ENCODE results near the gene CAMK2A. TPM values are rescaled to one million over a fixed set of nuclear protein-coding genes. Genes with fewer than 3 reads are reported as not detected.

CAMK2A gene
- total RNA-seq, 1 experiment from 2014 or later = 0.33 TPM

DNA sequence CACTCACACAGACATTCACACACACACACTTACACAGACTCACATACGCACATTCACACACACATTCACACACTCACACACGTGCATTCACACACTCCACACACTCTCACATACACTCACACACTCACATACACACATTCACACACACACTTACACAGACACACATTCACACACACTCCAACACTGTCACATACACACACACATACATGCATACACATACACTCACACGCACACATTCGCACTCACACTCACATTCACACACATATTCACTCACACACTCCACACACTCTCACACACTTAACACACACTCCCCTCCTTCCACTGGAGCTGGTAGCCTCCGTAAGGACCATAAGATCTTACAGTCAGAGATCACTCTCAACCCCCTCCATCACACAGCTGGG lies 26.2 kb downstream of the CAMK2A start:
- Histone ChIP-seq H3K27me3 (ENCODE audit: insufficient read depth, low read length) (no peaks in the 10 kb centered on the region), H3K4me1 (ENCODE audit: insufficient read depth, low read length) (no peaks in the 10 kb centered on the region), H3K23me2 (ENCODE audit: insufficient read length, low read depth, low read length, poor library complexity, severe bottlenecking) (no peaks in the 10 kb centered on the region), H4K91ac (ENCODE audit: insufficient read length, low read depth, low read length) (no peak overlapping the region), H2BK120ac (ENCODE audit: low read depth, low read length, poor library complexity, severe bottlenecking) (no peak overlapping the region), H4K8ac (replicated peaks; ENCODE audit: insufficient read length, low read depth, low read length) (no peak overlapping the region), H3T11ph (ENCODE audit: low read length) (no peak overlapping the region), H2BK12ac (ENCODE audit: insufficient read length, low read depth, low read length) (no peak overlapping the region), H3K18ac (ENCODE audit: insufficient read length, low read depth, low read length) (no peak overlapping the region), H3K79me1 (ENCODE audit: insufficient read depth, low read depth, low read length, poor library complexity, severe bottlenecking) (no peaks in the 10 kb centered on the region), H3K4me2 (ENCODE audit: insufficient read depth, insufficient read length, low read length) (no peak overlapping the region), H4K20me1 (ENCODE audit: control insufficient read depth, insufficient read depth, insufficient read length) (no peaks in the 10 kb centered on the region), H2BK15ac (ENCODE audit: low read depth, low read length) (no peak overlapping the region), H3K79me2 (ENCODE audit: insufficient read depth, low read length) (no peaks in the 10 kb centered on the region), H4K5ac (ENCODE audit: insufficient read length, low read depth, low read length) (no peak overlapping the region), H3K23ac (ENCODE audit: insufficient read length, low read depth, low read length) (no peak overlapping the region), H3K14ac (ENCODE audit: insufficient read depth, low read length) (no peak overlapping the region), H3K9me3 (ENCODE audit: control insufficient read depth, low read depth, low read length) (no peaks in the 10 kb centered on the region), H2BK5ac (ENCODE audit: insufficient read length, low read length) (no peak overlapping the region), H2AK5ac (ENCODE audit: insufficient read length, low read length) (no peak overlapping the region), H3K9ac (ENCODE audit: extremely low read depth, insufficient read length, low read length) (no peak overlapping the region), H3K56ac (ENCODE audit: insufficient read length, low read depth, low read length) (no peak overlapping the region), H2AFZ (ENCODE audit: low read length) (no peak overlapping the region), H3K27ac (ENCODE audit: insufficient read length, low read depth, low read length) (no peak overlapping the region), H3K4ac (ENCODE audit: low read depth, low read length) (no peak overlapping the region), H2BK20ac (ENCODE audit: low read depth, low read length, poor library complexity, severe bottlenecking) (no peak overlapping the region)
- peaks cover 9% of the 10 kb centered on the region for H3K27me3 Mint-ChIP-seq (ENCODE audit: low read depth)
- DNase-seq = no peak
- H3K4me3 Mint-ChIP-seq = no peak overlapping the region; a peak in 1 of 5 replicates
- no peak overlapping the region for H3K27ac Mint-ChIP-seq
- H3K4me1 Mint-ChIP-seq = peaks cover 8 to 15% of the 10 kb centered on the region in 2 experiments
- 100% methylated on average over 4 of the region's 5 CpGs for WGBS (ENCODE audit: extremely low coverage, insufficient read length, low lambda C conversion rate)
- H3K9me3 Mint-ChIP-seq = no peaks in the 10 kb centered on the region
- no peaks in the 10 kb centered on the region for H3K36me3 Mint-ChIP-seq (ENCODE audit: insufficient read depth in 1 of 3, low read depth in 3 of 3)
- TF ChIP-seq CTCF (conservative IDR thresholded peaks at IDR 0.05) = no peak

Measured in H9 (cell line).